Mesothelial cell of epicardium (in vitro differentiated cells): ENCODE measurements around the gene EVX1. TPM values are rescaled to one million over a fixed set of nuclear protein-coding genes. Genes with fewer than 3 reads are reported as not detected.

Source experiments
- DNase-seq, 2 experiments: peaks; one replicate each; pipeline ENCODE4 v3.0.0; 2021; ENCODE audit warnings: low spot score in 2 of 2; ENCODE audit not compliant: unreplicated experiment in 2 of 2
- H3K27ac Mint-ChIP-seq: 2 replicates; pipeline ENCODE4 v1.8.0; 2021; ENCODE audit warnings: mixed read lengths
- H3K27me3 Mint-ChIP-seq: 2 replicates; pipeline ENCODE4 v1.8.0; 2021; ENCODE audit warnings: low read depth, mixed read lengths
- H3K36me3 Mint-ChIP-seq: 2 replicates; pipeline ENCODE4 v1.8.0; 2021; ENCODE audit warnings: mixed read lengths
- H3K4me1 Mint-ChIP-seq: 2 replicates; pipeline ENCODE4 v1.8.0; 2021; ENCODE audit warnings: mixed read lengths
- H3K4me3 Mint-ChIP-seq: 2 replicates; pipeline ENCODE4 v1.8.0; 2021; ENCODE audit warnings: mild to moderate bottlenecking, moderate library complexity, mixed read lengths
- H3K9me3 Mint-ChIP-seq: 2 replicates; pipeline ENCODE4 v1.8.0; 2021; ENCODE audit warnings: mixed read lengths
- total RNA-seq: library from RNA; stranded (reverse); gene quantifications from 3 replicates; pipeline ENCODE4 v1.2.1, GENCODE V29; 2021
- TF ChIP-seq, protein P1 (sequence below): fragments of 200-600 bp; sonication (generic); IDR thresholded peaks from one replicate; pipeline ENCODE4 v1.5.0; 2021; ENCODE audit warnings: antibody characterized with exemption; ENCODE audit not compliant: unreplicated experiment

The EVX1 gene
- total RNA-seq, 1 donor from 2014 or later, result 1.4 TPM

DNA sequence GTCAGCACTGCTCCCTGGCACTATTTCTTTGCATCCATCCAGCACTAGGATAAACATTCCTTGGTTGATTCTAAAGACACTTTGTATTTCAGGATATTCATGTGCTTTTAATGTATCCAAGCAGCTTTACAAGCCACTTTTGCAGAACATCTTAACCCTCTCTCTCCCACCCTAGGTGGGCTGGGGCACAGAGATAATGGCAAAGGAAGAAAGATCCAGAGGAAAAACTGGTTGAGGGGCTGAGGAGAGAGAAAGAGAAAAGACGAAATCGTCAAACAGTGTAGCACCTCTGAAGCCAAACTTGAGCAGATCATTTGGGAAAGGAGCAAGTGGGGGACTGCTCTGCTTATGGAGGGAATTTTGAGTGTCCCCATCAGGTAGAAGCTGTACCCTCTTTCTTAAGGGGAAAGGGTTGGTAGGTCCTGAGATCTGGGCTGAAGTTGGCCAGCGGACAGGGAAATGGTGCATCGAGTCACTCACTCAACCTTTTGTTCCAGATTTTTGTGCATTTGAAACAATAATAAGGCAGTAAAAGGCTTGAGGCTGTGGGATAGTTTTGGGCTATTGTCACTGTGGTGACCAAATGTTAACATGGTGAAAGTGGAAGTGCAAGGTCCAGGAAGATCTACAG is 38.5 kb upstream of the EVX1 start:
- H3K36me3 Mint-ChIP-seq, result no peaks in the 10 kb centered on the region
- H3K27ac Mint-ChIP-seq, result peak overlapping the region; percentile 70

DNA sequence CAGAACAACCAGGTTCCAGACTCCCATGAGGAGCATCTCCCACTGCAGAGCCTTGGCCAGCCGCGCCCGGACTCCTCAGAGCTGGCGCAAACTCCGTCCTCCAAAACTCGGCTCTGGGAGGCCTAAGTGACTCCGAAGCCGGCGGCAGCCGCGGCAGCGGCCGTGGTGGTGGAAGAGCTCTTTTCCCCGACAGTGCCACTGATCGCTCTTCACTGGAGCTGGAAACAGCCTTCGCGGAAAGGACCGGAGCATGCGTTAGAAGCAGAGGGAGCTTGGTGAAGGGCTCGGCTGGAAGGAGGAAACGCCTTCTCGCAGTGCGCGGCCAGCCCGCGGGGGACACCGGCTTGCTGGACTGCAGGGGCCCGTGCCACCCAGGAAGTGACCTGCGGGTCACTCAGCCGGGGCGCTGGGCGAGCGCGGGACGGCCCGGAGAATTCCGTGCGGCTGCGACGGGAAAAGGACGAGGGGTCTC is 37.7 kb upstream of the EVX1 start:
- Mint-ChIP-seq H3K27me3 (peaks cover 97% of the 10 kb centered on the region), H3K4me1 (peaks cover 25% of the 10 kb centered on the region), H3K4me3 (peak overlapping the region; percentile 65), H3K9me3 (no peaks in the 10 kb centered on the region), H3K36me3 (no peaks in the 10 kb centered on the region), H3K27ac (peak overlapping the region; percentile 83)
- DNase-seq, result peak in 1 of 2 experiments; percentile 55
- TF ChIP-seq, protein P1, sequence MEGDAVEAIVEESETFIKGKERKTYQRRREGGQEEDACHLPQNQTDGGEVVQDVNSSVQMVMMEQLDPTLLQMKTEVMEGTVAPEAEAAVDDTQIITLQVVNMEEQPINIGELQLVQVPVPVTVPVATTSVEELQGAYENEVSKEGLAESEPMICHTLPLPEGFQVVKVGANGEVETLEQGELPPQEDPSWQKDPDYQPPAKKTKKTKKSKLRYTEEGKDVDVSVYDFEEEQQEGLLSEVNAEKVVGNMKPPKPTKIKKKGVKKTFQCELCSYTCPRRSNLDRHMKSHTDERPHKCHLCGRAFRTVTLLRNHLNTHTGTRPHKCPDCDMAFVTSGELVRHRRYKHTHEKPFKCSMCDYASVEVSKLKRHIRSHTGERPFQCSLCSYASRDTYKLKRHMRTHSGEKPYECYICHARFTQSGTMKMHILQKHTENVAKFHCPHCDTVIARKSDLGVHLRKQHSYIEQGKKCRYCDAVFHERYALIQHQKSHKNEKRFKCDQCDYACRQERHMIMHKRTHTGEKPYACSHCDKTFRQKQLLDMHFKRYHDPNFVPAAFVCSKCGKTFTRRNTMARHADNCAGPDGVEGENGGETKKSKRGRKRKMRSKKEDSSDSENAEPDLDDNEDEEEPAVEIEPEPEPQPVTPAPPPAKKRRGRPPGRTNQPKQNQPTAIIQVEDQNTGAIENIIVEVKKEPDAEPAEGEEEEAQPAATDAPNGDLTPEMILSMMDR, result no peak

More for the DNA sequence above, 38.5 kb upstream of the EVX1 start:
- Mint-ChIP-seq H3K4me3 (peak overlapping the region; percentile 65), H3K9me3 (no peaks in the 10 kb centered on the region), H3K4me1 (peaks cover 26% of the 10 kb centered on the region), H3K27me3 (peaks cover 93% of the 10 kb centered on the region)
- TF ChIP-seq, protein P1, result no peak
- no peak for DNase-seq

GRCh38 chr7:27205325-27206280 is 37.0 kb upstream of the EVX1 start:
- Mint-ChIP-seq H3K4me3 (peak overlapping the region; percentile 65), H3K27ac (peak overlapping the region; percentile 90), H3K27me3 (peaks cover 99% of the 10 kb centered on the region), H3K9me3 (no peaks in the 10 kb centered on the region), H3K36me3 (no peaks in the 10 kb centered on the region), H3K4me1 (peaks cover 25% of the 10 kb centered on the region)
- DNase-seq, result no peak
- TF ChIP-seq, protein P1, result no peak

GRCh38 chr7:27207348-27207985 is 35.1 kb upstream of the EVX1 start:
- peaks cover 25% of the 10 kb centered on the region for H3K4me1 Mint-ChIP-seq
- peaks cover 99% of the 10 kb centered on the region for H3K27me3 Mint-ChIP-seq
- H3K36me3 Mint-ChIP-seq, result no peaks in the 10 kb centered on the region
- H3K27ac Mint-ChIP-seq, result no peak overlapping the region
- DNase-seq, result no peak
- H3K4me3 Mint-ChIP-seq, result no peak overlapping the region
- TF ChIP-seq, protein P1, result no peak
- H3K9me3 Mint-ChIP-seq, result no peaks in the 10 kb centered on the region

- peaks cover 99% of the 10 kb centered on the region for H3K27me3 Mint-ChIP-seq
Measured at GRCh38 chr7:27208998-27209397, 33.6 kb upstream of the EVX1 start.

More at GRCh38 chr7:27208998-27209397, 33.6 kb upstream of the EVX1 start:
- no peaks in the 10 kb centered on the region for H3K36me3 Mint-ChIP-seq
- TF ChIP-seq, protein P1, result no peak
- no peak for DNase-seq
- no peaks in the 10 kb centered on the region for H3K9me3 Mint-ChIP-seq
- H3K4me1 Mint-ChIP-seq, result peaks cover 29% of the 10 kb centered on the region
- no peak overlapping the region for H3K4me3 Mint-ChIP-seq
- H3K27ac Mint-ChIP-seq, result no peak overlapping the region
